ENCODE results near the gene NENF.

The NENF gene

GRCh38 chr1:212414328-212415106, 18.2 kb upstream of the NENF start, which contains the start of gene PACC1:
PACC1 (minus strand) TSS chr1:212414886; CDS start chr1:212414757, 129 bp downstream.
- TF ChIP-seq L3MBTL2 (conservative IDR thresholded peaks at IDR 0.05) (peak; percentile 88), ZNF384 (IDR thresholded peaks at IDR 0.05) (no peak)

GRCh38 chr1:212415107-212415841, 17.4 kb upstream of the NENF start:
- POLR2A ChIA-PET = interaction anchor here (1.0 to 2.3 kb wide), 5 partner anchors 9 to 193 kb away, joined by 3 to 6 read pairs (median 5); partner anchors contain the start of gene ATF3
- TF ChIP-seq HDGF (IDR thresholded peaks at IDR 0.05; ENCODE audit: borderline replicate concordance) (no peak), FOXA1 (IDR thresholded peaks at IDR 0.05) (no peak), FOXM1 (IDR thresholded peaks at IDR 0.05; ENCODE audit: borderline replicate concordance) (no peak), ARNT (IDR thresholded peaks at IDR 0.05) (no peak), SUZ12 (IDR thresholded peaks at IDR 0.05) (no peak), SP1 (IDR thresholded peaks at IDR 0.05) (no peak), L3MBTL2 (conservative IDR thresholded peaks at IDR 0.05) (no peak), TARDBP (IDR thresholded peaks at IDR 0.05) (no peak), NFRKB (IDR thresholded peaks at IDR 0.05) (no peak), LEF1 (IDR thresholded peaks at IDR 0.05; ENCODE audit: borderline replicate concordance) (no peak), CTBP1 (IDR thresholded peaks at IDR 0.05; ENCODE audit: borderline replicate concordance) (no peak), BHLHE40 (IDR thresholded peaks at IDR 0.05; ENCODE audit: borderline replicate concordance) (no peak), FOXK2 (IDR thresholded peaks at IDR 0.05) (no peak), PKNOX1 (IDR thresholded peaks at IDR 0.05) (no peak)
- CTCF ChIA-PET = no interaction called here
- DNase-seq (ENCODE audit: extremely low spot score) = no peak

More at GRCh38 chr1:212414328-212415106, 18.2 kb upstream of the NENF start, which contains the start of gene PACC1:
- CTCF ChIA-PET = no interaction called here
- peak; percentile 100 for DNase-seq (ENCODE audit: extremely low spot score)
- POLR2A ChIA-PET = interaction anchor here (1.0 to 2.3 kb wide), 6 partner anchors 10 to 194 kb away, joined by 3 to 6 read pairs (median 5); partner anchors contain the start of genes ATF3 and NENF

GRCh38 chr1:212421165-212421564, 11.6 kb upstream of the NENF start:
- ChIA-PET POLR2A (no interaction called here), CTCF (no interaction called here)
- DNase-seq (ENCODE audit: extremely low spot score) = no peak
- TF ChIP-seq SP1 (IDR thresholded peaks at IDR 0.05) = no peak
- no peak for TF ChIP-seq HDGF (IDR thresholded peaks at IDR 0.05; ENCODE audit: borderline replicate concordance)
- no peak for TF ChIP-seq SUZ12 (IDR thresholded peaks at IDR 0.05)
- no peak for TF ChIP-seq PKNOX1 (IDR thresholded peaks at IDR 0.05)
- TF ChIP-seq TARDBP (IDR thresholded peaks at IDR 0.05) = no peak
- TF ChIP-seq NFRKB (IDR thresholded peaks at IDR 0.05) = no peak
- no peak for TF ChIP-seq CTBP1 (IDR thresholded peaks at IDR 0.05; ENCODE audit: borderline replicate concordance)
- TF ChIP-seq FOXA1 (IDR thresholded peaks at IDR 0.05) = no peak
- TF ChIP-seq ARNT (IDR thresholded peaks at IDR 0.05) = no peak
- TF ChIP-seq ZNF384 (IDR thresholded peaks at IDR 0.05) = no peak
- no peak for TF ChIP-seq L3MBTL2 (conservative IDR thresholded peaks at IDR 0.05)
- no peak for TF ChIP-seq BHLHE40 (IDR thresholded peaks at IDR 0.05; ENCODE audit: borderline replicate concordance)
- TF ChIP-seq FOXK2 (IDR thresholded peaks at IDR 0.05) = no peak

- DNase-seq (ENCODE audit: extremely low spot score) = no peak
- ChIA-PET CTCF (interaction anchor here (0.7 kb wide), 1 partner anchor 263 kb away, joined by 5 read pairs; no protein-coding TSS in a partner anchor), POLR2A (interaction anchor here (1.9 kb wide), 1 partner anchor 9 kb away, joined by 6 read pairs; the partner anchor contains the start of gene PACC1)
- TF ChIP-seq TARDBP (IDR thresholded peaks at IDR 0.05) = no peak
- TF ChIP-seq SUZ12 (IDR thresholded peaks at IDR 0.05) = no peak
- TF ChIP-seq LEF1 (IDR thresholded peaks at IDR 0.05; ENCODE audit: borderline replicate concordance) = no peak
- no peak for TF ChIP-seq L3MBTL2 (conservative IDR thresholded peaks at IDR 0.05)
- no peak for TF ChIP-seq PKNOX1 (IDR thresholded peaks at IDR 0.05)
- no peak for TF ChIP-seq SP1 (IDR thresholded peaks at IDR 0.05)
- no peak for TF ChIP-seq ELF4 (IDR thresholded peaks at IDR 0.05)
- TF ChIP-seq FOXM1 (IDR thresholded peaks at IDR 0.05; ENCODE audit: borderline replicate concordance) = no peak
- no peak for TF ChIP-seq ZNF384 (IDR thresholded peaks at IDR 0.05)
- TF ChIP-seq FOXK2 (IDR thresholded peaks at IDR 0.05) = no peak
- no peak for TF ChIP-seq CTBP1 (IDR thresholded peaks at IDR 0.05; ENCODE audit: borderline replicate concordance)
- TF ChIP-seq HDGF (IDR thresholded peaks at IDR 0.05; ENCODE audit: borderline replicate concordance) = no peak
- no peak for TF ChIP-seq ARNT (IDR thresholded peaks at IDR 0.05)
- no peak for TF ChIP-seq BHLHE40 (IDR thresholded peaks at IDR 0.05; ENCODE audit: borderline replicate concordance)
- TF ChIP-seq FOXA1 (IDR thresholded peaks at IDR 0.05) = no peak
- no peak for TF ChIP-seq NFRKB (IDR thresholded peaks at IDR 0.05)
These were observed 8.8 kb upstream of the NENF start for GRCh38 chr1:212423879-212424278.

GRCh38 chr1:212428496-212428895, 4.2 kb upstream of the NENF start:
- no peak for DNase-seq (ENCODE audit: extremely low spot score)
- ChIA-PET CTCF (no interaction called here), POLR2A (no interaction called here)
- TF ChIP-seq SP1 (IDR thresholded peaks at IDR 0.05) = no peak
- TF ChIP-seq HDGF (IDR thresholded peaks at IDR 0.05; ENCODE audit: borderline replicate concordance) = no peak
- TF ChIP-seq FOXK2 (IDR thresholded peaks at IDR 0.05) = no peak
- no peak for TF ChIP-seq SUZ12 (IDR thresholded peaks at IDR 0.05)
- no peak for TF ChIP-seq ZNF384 (IDR thresholded peaks at IDR 0.05)
- TF ChIP-seq CTBP1 (IDR thresholded peaks at IDR 0.05; ENCODE audit: borderline replicate concordance) = no peak
- TF ChIP-seq ARNT (IDR thresholded peaks at IDR 0.05) = no peak
- no peak for TF ChIP-seq L3MBTL2 (conservative IDR thresholded peaks at IDR 0.05)
- no peak for TF ChIP-seq NFRKB (IDR thresholded peaks at IDR 0.05)
- no peak for TF ChIP-seq TARDBP (IDR thresholded peaks at IDR 0.05)
- TF ChIP-seq LEF1 (IDR thresholded peaks at IDR 0.05; ENCODE audit: borderline replicate concordance) = no peak
- TF ChIP-seq BHLHE40 (IDR thresholded peaks at IDR 0.05; ENCODE audit: borderline replicate concordance) = no peak
- no peak for TF ChIP-seq FOXM1 (IDR thresholded peaks at IDR 0.05; ENCODE audit: borderline replicate concordance)
- no peak for TF ChIP-seq FOXA1 (IDR thresholded peaks at IDR 0.05)
- TF ChIP-seq ELF4 (IDR thresholded peaks at IDR 0.05) = no peak
- TF ChIP-seq PKNOX1 (IDR thresholded peaks at IDR 0.05) = no peak

Data from HEK293T (cell line).